HG03066 (cell line): ENCODE measurements around the gene TXNL1.
"Not testable (repeated sequence)": the region's sequence is repeated elsewhere in the genome, so short reads cannot be mapped to it uniquely, and the experiment has no call there.

Experiments used
- ATAC-seq: cut with Tn5 transposase; IDR thresholded peaks from one replicate; pipeline ENCODE4 v1.9.1; 2021; ENCODE audit warnings: low read depth; ENCODE audit not compliant: unreplicated experiment

The TXNL1 gene

GRCh38 chr18:56638232-56639103 is at the start of gene TXNL1:
TXNL1 (minus strand) TSS chr18:56638592; CDS start chr18:56638440, 152 bp downstream.
- peak; percentile 96 for ATAC-seq

DNA sequence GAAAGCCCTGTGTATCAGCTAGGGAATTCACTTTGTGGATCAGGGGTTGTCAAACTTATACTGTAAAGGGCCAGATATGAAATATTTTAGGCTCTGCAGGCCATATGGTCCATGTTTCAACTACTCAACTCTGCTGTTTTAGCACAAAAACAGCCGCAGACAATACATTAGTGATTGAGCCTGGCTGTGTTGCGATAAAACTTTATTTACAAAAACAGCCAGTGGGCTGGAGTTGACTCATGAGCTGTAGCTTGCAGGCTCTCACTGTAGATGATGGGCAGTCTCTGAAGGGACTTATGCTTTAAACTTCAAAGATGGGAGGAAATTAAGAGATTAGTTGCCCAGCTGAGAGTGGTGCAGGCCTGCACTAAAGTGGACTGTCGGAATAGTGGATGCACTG is 45.9 kb upstream of the TXNL1 start:
- ATAC-seq, result no peak

- ATAC-seq, result no peak
These were observed 40.6 kb upstream of the TXNL1 start for GRCh38 chr18:56678836-56679565.

DNA sequence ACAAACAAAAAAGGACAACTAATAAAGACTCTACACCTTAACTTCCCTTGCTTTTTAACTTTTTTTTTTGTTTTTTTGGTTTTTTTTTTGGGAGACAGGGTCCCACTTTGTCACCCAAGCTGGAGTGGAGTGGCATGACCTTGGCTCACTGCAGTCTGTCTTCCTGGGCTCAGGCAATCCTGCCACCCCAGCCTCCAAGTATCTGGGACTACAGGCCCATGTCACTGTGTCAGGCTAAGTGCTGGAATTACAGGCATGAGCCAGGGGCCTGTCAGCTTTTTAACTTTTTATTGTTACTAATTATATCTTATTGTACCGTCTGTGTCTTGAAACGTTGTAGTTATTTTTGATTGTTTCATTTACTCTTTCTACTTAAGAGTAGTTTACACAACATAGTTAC is 38.2 kb upstream of the TXNL1 start:
- ATAC-seq, result no peak

DNA sequence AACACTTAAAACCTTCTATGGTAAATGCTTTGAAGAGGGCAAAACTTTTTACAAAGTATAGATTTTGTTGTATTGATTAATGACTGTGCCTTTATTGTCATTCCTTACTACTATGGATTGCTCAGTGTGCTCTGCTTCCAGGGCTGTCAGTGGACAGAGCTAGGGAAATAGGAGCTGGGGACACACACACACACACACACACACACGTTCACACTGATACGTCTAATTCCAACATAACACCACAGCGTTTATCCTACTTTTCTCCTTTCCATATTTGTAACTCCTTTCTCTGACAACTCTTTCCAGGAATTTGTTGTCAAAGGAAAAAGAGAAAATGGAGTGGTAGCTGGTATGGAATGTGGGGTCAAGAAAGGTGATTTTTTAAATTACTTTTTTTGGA is 34.6 kb upstream of the TXNL1 start:
- ATAC-seq, result no peak

DNA sequence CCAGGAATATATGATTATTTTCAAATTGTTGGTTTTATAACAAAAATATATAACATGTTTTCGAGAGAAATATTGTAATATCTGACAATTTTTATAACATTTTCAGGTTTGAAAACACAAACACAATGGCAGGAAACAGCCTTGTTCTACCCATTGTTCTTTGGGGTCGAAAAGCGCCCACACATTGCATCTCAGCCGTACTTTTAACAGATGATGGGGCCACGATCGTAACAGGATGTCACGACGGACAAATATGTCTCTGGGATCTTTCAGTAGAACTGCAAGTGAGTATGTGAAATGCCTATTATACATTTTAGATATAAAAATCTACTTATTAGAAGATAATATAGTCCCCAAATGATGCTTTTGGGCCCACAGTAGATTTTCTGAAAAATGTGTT is 34.0 kb upstream of the TXNL1 start:
- no peak for ATAC-seq

DNA sequence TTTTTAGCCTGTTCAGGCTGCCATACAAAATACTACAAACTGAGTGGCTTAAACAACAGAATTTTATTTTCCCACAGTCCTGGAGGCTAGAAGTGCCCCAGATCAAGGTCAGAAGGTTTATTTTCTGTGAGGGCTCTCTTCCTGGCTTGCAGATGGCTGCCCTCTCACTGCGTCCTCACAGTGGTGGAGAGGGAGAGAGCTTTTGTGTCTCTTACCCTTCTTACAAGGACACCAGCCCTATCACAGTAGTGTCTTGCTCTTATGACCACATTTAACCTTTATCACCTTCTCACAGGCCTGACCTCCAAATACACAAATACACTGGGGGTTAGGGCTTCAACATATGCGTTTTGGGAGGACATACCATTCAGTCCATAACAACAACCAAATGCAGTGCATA is 24.5 kb upstream of the TXNL1 start:
- ATAC-seq, result no peak

GRCh38 chr18:56662502-56662901 is 24.1 kb upstream of the TXNL1 start:
- no peak for ATAC-seq

DNA sequence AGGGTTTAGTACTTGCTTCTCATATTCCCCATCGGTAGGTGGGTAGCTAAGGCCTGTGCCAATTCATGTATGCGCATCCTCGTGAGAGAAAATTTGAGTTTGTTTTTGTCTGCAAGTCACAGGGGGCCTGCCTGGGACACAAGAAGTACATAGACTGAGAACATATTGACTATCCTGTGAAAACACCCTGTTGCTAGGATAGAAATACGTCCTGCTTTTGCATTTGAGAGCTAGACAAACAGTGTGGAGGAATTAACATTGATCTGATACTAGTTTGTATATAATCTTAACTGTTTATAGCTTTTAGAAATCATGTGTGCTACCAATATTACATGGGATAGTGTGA is 23.6 kb upstream of the TXNL1 start:
- ATAC-seq, result no peak

DNA sequence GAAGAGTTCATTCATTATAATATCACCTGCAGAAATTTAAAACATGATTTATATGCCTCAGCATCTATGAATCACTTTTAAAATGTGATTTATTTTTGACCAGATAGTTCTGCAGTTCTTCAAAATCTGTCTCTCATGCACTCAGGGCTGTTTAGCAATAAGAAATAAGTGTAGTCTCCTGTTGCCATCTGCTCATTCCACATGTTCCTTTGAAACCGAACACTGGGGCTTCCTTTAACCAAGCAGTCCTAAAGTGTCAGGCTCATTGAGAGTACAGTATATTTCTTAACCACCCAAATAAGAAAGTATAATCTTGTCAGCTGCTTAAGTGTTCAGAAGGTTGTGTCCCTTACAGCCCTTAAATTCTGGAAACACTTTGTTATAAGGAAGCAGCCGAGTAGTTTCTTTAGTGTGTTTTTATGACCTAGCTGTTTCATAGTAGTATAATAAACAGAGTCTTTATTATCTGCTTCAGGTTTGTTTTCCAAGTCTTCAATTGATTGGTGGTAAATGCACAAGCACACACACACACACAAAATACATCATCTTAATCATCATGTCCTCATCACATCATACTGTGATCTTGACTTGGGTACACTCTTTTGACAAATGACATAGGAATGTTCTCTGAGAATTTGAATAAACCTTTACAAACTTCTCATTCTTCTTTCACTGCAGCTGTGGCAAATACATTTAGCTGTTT is 23.1 kb upstream of the TXNL1 start:
- ATAC-seq, result no peak

DNA sequence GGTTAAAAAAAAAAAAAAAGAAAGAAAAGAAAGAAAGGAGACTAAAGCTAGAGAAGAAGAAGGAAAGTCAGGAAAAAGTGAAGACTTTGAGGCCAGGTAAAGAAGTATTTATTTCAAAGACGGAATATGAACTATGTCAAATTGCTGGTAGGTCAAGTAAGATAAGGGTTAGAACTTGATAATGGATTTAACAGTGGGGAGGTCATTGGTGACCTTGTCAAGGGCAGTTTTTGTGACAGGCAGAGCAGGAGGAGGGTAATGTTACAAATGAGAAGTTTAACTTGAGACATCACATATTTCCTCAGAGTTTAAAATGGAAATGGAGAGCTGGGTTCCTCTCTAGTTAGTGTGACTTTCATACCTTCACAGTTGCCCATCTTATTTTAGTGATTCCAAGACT is 22.3 kb upstream of the TXNL1 start:
- ATAC-seq, result no peak

- ATAC-seq, result no peak
These were observed 20.7 kb upstream of the TXNL1 start for GRCh38 chr18:56659111-56659510.

GRCh38 chr18:56658261-56658660 is 19.9 kb upstream of the TXNL1 start:
- no peak for ATAC-seq

DNA sequence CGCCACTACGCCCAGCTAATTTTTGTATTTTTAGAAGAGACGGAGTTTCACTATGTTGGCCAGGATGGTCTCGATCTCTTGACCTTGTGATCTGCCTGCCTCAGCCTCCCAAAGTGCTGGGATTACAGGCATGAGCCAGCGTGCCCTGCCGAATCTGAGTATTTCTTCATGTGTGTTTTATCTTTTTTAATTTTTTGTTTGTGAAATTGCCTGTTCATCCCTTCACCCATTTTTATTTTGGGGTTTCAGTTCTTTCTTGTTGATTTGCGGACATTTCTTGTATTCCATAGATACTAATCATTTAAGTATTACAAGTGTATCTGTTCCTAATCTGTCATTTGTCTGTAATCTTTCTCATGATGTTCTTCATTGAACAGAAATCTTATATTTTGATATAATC is 15.9 kb upstream of the TXNL1 start:
- not testable (repeated sequence) for ATAC-seq

- no peak for ATAC-seq
These were observed 14.4 kb upstream of the TXNL1 start for GRCh38 chr18:56652802-56653201.

DNA sequence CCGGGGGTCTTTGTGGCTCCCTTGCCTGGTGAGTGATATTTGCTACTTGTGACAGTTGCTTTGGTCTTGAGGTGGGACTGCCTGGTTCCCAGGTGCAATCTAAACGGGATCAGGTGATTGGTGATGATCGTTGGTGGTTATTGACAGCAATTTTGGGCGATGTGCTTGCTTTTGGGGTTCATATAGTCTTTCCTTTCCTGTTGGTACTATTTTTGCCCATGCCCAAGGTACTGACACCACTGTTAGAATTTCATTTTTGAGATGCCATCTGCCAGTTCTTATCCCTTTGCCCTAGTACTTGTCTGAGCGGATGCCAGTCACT is 13.3 kb upstream of the TXNL1 start:
- ATAC-seq, result no peak

DNA sequence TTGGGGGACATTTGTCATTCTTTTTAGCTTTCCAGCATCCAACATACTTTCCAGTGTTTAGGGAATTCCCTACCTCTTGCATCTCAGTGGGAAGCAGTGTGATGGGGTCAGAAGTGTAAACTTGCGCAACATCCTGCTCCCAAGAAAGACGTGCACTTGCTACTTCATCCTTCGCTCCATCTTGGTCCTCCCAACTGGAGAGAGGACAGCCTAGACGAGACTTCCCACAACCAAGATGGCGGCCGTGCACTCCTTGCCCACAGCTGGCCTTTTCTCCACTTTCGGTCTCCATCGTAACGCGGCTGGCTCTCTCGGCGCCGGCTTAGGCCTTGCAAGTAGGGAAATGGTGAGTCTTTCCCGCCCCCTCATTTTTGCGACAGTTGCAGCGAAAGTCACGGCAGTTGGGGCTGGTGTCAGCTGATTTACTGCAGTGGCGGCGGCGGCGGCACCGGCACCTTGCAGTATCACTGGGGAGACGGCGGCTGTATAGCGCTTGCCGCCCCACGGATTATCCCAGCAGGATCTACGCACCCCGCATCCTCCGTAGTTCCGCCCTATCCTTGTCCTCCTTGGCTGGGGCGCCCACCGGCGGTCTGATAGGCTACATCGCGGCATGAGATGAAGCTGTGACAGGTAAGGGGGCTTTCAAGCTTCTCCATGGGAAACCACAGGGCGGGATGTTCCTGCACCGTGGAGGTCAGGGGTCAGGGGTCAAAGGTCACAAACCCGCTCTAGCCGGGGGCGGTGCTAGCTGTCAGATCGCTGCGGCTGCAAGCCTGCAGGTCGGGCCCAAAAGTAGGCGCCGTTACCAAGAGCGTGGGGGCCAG is 12.8 kb upstream of the TXNL1 start, which contains the start of gene WDR7:
Gene WDR7 (plus strand): TSS at position 416 of the 827 bp plus-strand sequence. CDS start 21,157 bp downstream, outside the sequence.
- peak; percentile 97 for ATAC-seq

DNA sequence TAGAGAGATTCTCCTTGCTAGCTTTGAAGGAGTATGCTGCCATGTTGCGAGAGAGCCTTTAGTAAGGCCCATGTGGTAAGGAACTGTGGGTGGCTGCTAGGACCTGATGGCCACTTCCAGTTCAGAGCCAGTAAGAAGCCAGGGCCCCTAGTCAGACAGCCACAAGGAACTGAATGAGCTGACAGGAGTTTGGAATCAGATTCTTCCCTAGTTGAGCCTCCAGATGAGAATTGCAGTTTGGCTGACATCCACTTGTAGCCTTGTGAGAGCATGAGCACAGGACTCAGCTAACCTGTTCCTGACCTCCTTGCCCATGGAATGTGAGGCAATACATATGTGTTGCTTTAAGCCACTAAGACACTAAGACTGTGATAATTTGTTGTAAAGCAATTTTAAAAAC is 11.6 kb upstream of the TXNL1 start:
- no peak for ATAC-seq

- ATAC-seq, result no peak
These were observed 9.8 kb upstream of the TXNL1 start for GRCh38 chr18:56647951-56648893.
